Measurements from ENCODE around the gene SREBF2.

DNA sequence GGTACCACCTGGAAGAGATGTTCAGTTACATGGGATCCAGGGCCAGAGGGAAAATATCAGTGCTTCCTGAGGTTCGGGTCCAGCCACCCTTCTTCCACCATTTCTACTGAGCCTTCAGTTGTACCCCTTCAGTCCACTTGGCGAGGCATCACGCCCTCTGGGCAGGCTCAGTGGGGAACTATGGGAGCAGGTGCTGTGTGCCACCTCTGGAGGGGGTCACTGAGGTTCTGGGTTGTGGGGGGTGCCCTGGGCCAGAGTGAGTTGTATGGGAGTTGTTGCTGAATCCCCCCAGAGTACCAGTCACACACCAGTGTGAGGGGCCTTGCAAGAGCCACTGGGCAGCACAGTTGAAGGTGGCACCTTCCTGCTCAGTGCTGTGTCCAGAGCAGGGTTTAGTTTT lies 2.7 kb upstream of the SREBF2 start:
- TF ChIP-seq, protein P1, sequence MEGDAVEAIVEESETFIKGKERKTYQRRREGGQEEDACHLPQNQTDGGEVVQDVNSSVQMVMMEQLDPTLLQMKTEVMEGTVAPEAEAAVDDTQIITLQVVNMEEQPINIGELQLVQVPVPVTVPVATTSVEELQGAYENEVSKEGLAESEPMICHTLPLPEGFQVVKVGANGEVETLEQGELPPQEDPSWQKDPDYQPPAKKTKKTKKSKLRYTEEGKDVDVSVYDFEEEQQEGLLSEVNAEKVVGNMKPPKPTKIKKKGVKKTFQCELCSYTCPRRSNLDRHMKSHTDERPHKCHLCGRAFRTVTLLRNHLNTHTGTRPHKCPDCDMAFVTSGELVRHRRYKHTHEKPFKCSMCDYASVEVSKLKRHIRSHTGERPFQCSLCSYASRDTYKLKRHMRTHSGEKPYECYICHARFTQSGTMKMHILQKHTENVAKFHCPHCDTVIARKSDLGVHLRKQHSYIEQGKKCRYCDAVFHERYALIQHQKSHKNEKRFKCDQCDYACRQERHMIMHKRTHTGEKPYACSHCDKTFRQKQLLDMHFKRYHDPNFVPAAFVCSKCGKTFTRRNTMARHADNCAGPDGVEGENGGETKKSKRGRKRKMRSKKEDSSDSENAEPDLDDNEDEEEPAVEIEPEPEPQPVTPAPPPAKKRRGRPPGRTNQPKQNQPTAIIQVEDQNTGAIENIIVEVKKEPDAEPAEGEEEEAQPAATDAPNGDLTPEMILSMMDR (IDR thresholded peaks at IDR 0.05): no peak
- no peak for TF ChIP-seq POLR2A (IDR thresholded peaks at IDR 0.05)

Data from uterus (tissue), 2 donors.